Ascending aorta (tissue), 2 donors: ENCODE results near the gene PKDREJ. TPM values are rescaled to one million over a fixed set of nuclear protein-coding genes. Genes with fewer than 3 reads are reported as not detected.

Source experiments
- DNase-seq, 2 donors: peaks; one replicate each; pipeline ENCODE4 v3.0.0-alpha.2; 2019; ENCODE audit warnings: low spot score in 2 of 2
- H3K27ac ChIP-seq, 2 donors: fragments of 200-600 bp; sonication (generic); one replicate each; pipeline ENCODE4 v1.5.1; 2016 to 2017; ENCODE audit warnings: mild to moderate bottlenecking in 1 of 2
- H3K27me3 ChIP-seq: fragments of 200-600 bp; sonication (generic); one replicate; pipeline ENCODE4 v1.5.1; 2017
- H3K36me3 ChIP-seq, 2 donors: fragments of 200-600 bp; sonication (generic); one replicate each; pipeline ENCODE4 v1.5.1; 2016
- H3K4me1 ChIP-seq, 2 donors: fragments of 200-600 bp; sonication (generic); one replicate each; pipeline ENCODE4 v1.5.1; 2016 to 2017; ENCODE audit warnings: mild to moderate bottlenecking in 1 of 2
- H3K4me3 ChIP-seq, 2 donors: fragments of 200-600 bp; sonication (generic); one replicate each; pipeline ENCODE4 v1.5.1; 2016 to 2017; ENCODE audit warnings: mild to moderate bottlenecking in 1 of 2
- H3K9me3 ChIP-seq, 2 donors: fragments of 200-600 bp; sonication (generic); one replicate each; pipeline ENCODE4 v1.5.1; 2016
- intact Hi-C: fragments of 100-400 bp; cut with DNase I; formaldehyde crosslinking; loops from one replicate; pipeline ENCODE4 v1.15.1; 2023
- total RNA-seq: library from RNA; depleted of rRNA; stranded (reverse); fragments of >200 nt; gene quantifications from one replicate; pipeline ENCODE4 v1.1.0, GENCODE V29; 2016
- TF ChIP-seq, protein P1 (sequence below), 3 experiments: fragments of 200-600 bp in 2 of 3; fragments of 450-650 bp in 1 of 3; sonication (generic) in 2 of 3; IDR thresholded peaks; one replicate each; pipeline ENCODE4 v1.5.1; 2016 to 2019; ENCODE audit warnings: antibody characterized with exemption in 3 of 3, mild to moderate bottlenecking in 1 of 3, moderate library complexity in 1 of 3

Gene PKDREJ
- total RNA-seq, 1 donor from 2014 or later, result not detected

DNA sequence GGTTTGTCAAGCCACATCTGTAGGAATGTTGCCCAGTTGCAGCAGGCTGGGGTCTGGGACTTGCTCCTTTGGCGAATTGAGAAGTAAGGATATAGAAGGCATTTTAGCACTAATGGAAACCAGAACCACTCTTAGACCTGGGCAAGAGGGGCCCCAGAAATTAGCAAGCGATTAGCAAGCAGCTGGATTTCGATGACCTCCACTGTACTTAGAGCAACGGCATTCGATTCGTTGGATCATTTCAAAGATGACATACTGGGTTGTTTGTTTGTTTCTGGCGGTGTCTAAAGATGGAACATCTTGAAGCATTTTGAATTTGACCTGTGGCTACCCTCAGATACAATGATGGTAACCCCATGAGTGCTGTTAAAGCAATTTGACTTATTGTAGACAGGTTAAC lies 11.9 kb downstream of the PKDREJ start:
- no peaks in the 10 kb centered on the region for H3K36me3 ChIP-seq
- H3K27me3 ChIP-seq, result no peaks in the 10 kb centered on the region
- H3K4me3 ChIP-seq, result peak overlapping the region; percentile 88 to 98
- intact Hi-C loops, result loop anchor here (5.0 kb wide), 1 partner anchor 99 kb away; the partner anchor contains the start of gene PPARA
- H3K4me1 ChIP-seq, result peaks cover 10 to 11% of the 10 kb centered on the region in 2 donors
- H3K27ac ChIP-seq, result no peak overlapping the region
- TF ChIP-seq, protein P1, sequence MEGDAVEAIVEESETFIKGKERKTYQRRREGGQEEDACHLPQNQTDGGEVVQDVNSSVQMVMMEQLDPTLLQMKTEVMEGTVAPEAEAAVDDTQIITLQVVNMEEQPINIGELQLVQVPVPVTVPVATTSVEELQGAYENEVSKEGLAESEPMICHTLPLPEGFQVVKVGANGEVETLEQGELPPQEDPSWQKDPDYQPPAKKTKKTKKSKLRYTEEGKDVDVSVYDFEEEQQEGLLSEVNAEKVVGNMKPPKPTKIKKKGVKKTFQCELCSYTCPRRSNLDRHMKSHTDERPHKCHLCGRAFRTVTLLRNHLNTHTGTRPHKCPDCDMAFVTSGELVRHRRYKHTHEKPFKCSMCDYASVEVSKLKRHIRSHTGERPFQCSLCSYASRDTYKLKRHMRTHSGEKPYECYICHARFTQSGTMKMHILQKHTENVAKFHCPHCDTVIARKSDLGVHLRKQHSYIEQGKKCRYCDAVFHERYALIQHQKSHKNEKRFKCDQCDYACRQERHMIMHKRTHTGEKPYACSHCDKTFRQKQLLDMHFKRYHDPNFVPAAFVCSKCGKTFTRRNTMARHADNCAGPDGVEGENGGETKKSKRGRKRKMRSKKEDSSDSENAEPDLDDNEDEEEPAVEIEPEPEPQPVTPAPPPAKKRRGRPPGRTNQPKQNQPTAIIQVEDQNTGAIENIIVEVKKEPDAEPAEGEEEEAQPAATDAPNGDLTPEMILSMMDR (IDR thresholded peaks at IDR 0.05), result no peak
- H3K9me3 ChIP-seq, result no peaks in the 10 kb centered on the region
- no peak for DNase-seq

DNA sequence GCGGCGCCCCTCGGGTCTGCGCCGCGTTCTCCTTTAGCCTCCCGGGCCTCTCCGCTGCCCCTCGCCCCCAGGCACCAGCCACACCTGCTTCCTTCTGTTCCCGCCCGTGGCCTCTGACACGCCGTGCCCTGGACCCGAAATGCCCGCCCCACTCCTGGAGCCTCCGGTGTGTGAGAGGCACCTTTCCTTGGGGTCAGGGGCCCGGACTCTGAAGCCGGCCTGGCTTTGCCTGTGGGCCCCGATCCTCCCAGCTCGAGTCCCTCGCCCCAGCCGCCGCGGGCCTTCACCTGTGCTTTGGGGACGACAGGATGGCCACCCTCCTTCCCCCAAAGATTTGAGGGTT lies 12.4 kb downstream of the PKDREJ start:
- DNase-seq, result no peak
- intact Hi-C loops, result loop anchor here (1.0 to 5.0 kb wide), 4 partner anchors 13 to 98 kb away; partner anchors contain the start of genes GTSE1, PKDREJ and PPARA
- Histone ChIP-seq H3K9me3 (no peaks in the 10 kb centered on the region), H3K27me3 (no peaks in the 10 kb centered on the region), H3K27ac (peak overlapping the region; percentile 82), H3K4me3 (peak overlapping the region; percentile 88 to 98), H3K36me3 (no peaks in the 10 kb centered on the region), H3K4me1 (peaks cover 10 to 11% of the 10 kb centered on the region in 2 donors)
- TF ChIP-seq, protein P1 (IDR thresholded peaks at IDR 0.05), result no peak

DNA sequence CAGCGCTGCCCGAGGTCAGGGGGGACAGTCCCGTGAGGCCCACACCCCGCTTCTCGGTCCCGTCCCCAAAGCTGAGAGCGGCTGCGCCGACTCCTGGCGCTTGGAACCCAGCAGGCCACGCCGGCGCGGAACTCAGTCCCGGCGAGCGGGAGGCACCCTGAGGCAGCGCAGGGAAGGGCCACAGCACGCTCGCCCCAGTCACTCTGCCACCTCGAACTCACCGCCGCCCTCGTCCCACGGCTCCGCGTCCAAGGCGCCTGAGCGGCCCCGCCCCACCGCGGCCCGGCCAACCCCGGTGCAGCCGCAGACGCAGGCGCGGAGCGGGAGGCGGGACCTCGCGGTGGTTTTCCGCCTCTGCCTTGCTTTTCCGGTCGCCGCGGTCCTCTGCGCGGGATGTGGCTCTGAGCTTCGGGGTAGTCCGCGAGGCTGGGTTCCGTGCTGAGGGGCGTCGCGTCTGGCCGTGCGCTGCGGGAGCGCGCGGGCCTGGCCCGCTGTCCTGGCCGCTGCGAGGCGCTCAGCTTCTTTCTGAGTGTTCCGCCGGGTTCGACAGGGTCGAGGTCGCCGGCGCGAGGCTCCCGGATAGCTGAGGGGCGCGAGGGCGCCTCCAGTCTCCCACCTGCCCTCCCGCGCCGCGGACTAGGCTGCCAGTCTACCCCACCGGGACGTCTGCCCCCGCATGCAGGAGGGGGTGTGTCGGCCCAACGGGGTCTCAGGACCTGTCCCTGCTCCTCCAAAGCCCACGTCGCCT lies 12.9 kb downstream of the PKDREJ start, which contains the start of gene CDPF1:
TSS of gene CDPF1 (minus strand) at position 259 of the 748 bp plus-strand sequence. CDS start 2,009 bp downstream, outside the sequence.
- Histone ChIP-seq H3K27me3 (no peaks in the 10 kb centered on the region), H3K4me3 (peak within 1 kb of the TSS; percentile 88 to 98), H3K36me3 (no peaks in the 10 kb centered on the region), H3K9me3 (no peaks in the 10 kb centered on the region), H3K27ac (peak within 1 kb of the TSS; percentile 82), H3K4me1 (peaks cover 10 to 11% of the 10 kb centered on the region in 2 donors)
- TF ChIP-seq, protein P1 (IDR thresholded peaks at IDR 0.05), result peak in 1 of 3 experiments; percentile 12
- DNase-seq, result peak; percentile 43 to 94
- intact Hi-C loops, result loop anchor here (1.0 to 5.0 kb wide), 4 partner anchors 13 to 98 kb away; partner anchors contain the start of genes GTSE1, PKDREJ and PPARA

DNA sequence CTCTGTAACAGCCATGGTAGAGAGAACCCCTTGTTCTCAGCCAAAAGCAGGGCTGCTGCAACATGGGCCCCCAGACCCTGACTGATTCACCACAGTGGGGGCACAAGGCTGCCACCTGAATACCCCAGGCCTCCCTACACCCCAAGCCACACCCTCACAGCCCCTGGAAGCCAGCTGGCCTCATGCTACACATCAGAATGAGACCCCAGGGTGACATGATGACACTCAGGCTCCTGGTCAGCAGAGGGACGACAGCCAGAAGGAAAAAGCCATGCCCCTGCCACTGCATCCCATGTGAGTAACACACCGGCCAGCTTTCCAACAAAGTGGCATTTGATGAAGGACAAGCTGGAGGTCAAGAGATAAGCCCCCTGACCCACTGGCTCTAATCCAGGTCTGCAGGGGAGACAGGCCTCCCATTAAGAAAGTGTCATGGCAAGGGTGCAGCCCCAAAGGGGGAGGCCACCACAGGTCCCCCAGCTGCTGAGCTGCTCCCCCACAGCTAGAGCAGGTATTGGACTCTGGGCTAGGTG lies 15.6 kb downstream of the PKDREJ start:
- no peaks in the 10 kb centered on the region for H3K9me3 ChIP-seq
- no peak overlapping the region for H3K27ac ChIP-seq
- peaks cover 10 to 11% of the 10 kb centered on the region in 2 donors for H3K36me3 ChIP-seq
- peaks cover 10 to 11% of the 10 kb centered on the region in 2 donors for H3K4me1 ChIP-seq
- TF ChIP-seq, protein P1 (IDR thresholded peaks at IDR 0.05), result no peak
- no peak for DNase-seq
- H3K4me3 ChIP-seq, result no peak overlapping the region
- intact Hi-C loops, result no loop called here
- no peaks in the 10 kb centered on the region for H3K27me3 ChIP-seq

DNA sequence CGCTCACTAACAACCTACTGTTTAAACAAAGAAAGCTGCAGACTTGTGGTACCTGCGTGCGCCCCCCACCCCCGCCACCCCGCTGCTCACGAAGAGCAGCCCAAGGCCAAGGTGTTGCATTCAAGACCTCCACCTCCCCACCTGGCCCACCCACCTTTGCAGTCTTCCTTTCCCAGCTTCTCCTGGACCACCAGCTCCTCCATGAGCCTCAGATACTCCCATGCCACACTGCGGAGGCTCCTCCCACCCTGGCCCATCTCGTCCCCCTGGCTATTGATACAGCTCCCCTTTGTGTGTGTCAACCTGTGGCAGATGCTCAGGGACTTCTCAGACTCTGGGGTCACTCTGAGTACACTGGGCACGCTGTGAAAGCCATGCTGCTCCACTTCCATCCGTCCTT lies 17.0 kb downstream of the PKDREJ start:
- no peak for DNase-seq
- intact Hi-C loops, result no loop called here
- Histone ChIP-seq H3K4me3 (no peak overlapping the region), H3K27me3 (no peaks in the 10 kb centered on the region), H3K27ac (no peak overlapping the region), H3K4me1 (peaks cover 10 to 11% of the 10 kb centered on the region in 2 donors), H3K9me3 (no peaks in the 10 kb centered on the region), H3K36me3 (peaks cover 10 to 11% of the 10 kb centered on the region in 2 donors)
- TF ChIP-seq, protein P1 (IDR thresholded peaks at IDR 0.05), result no peak
